Activated CD4-positive, alpha-beta T cell treated with anti-CD3 and anti-CD28 coated beads, Interleukin-2, Interleukin-4, amounts not matched to agents 100 ng/mL and 50 ng/mL, durations not matched to agents 16 hours and 8 hours (primary cell): ENCODE results near the gene HSD17B8.
A peak's percentile ranks its signal among the peaks of the same experiment; 100 is the strongest.
"Not testable (repeated sequence)": the region's sequence is repeated elsewhere in the genome, so short reads cannot be mapped to it uniquely, and the experiment has no call there.

Experiments used
- DNase-seq: peaks from one replicate; pipeline ENCODE4 v3.0.0-alpha.2; 2020; ENCODE audit warnings: low spot score

Gene HSD17B8

GRCh38 chr6:33206027-33206863 is 1.8 kb downstream of the HSD17B8 start:
- DNase-seq = no peak

- no peak for DNase-seq
Measured at GRCh38 chr6:33206864-33207551, 2.6 kb downstream of the HSD17B8 start.

GRCh38 chr6:33207552-33208090 is 3.2 kb downstream of the HSD17B8 start:
- no peak for DNase-seq

- peak; percentile 82 for DNase-seq
Measured at GRCh38 chr6:33208091-33208967, 3.9 kb downstream of the HSD17B8 start, which contains the start of gene RING1. TSS of gene RING1 (plus strand) at chr6:33208500. CDS start at chr6:33208823, 323 bp downstream.

GRCh38 chr6:33209856-33210255 is 5.4 kb downstream of the HSD17B8 start:
- DNase-seq = no peak

- DNase-seq = no peak
Measured at GRCh38 chr6:33211136-33211535, 6.7 kb downstream of the HSD17B8 start.

GRCh38 chr6:33211666-33212422 is 7.4 kb downstream of the HSD17B8 start:
- no peak for DNase-seq

GRCh38 chr6:33212857-33213165 is 8.4 kb downstream of the HSD17B8 start:
- no peak for DNase-seq

GRCh38 chr6:33213166-33213988 is 8.9 kb downstream of the HSD17B8 start:
- no peak for DNase-seq

- DNase-seq = no peak
Measured at GRCh38 chr6:33213989-33214335, 9.5 kb downstream of the HSD17B8 start.

GRCh38 chr6:33215271-33216116 is 11.0 kb downstream of the HSD17B8 start:
- no peak for DNase-seq

- DNase-seq = no peak
Measured at GRCh38 chr6:33216117-33216649, 11.7 kb downstream of the HSD17B8 start.

- no peak for DNase-seq
Measured at GRCh38 chr6:33217246-33217645, 12.8 kb downstream of the HSD17B8 start.

- DNase-seq = no peak
Measured at GRCh38 chr6:33217681-33218080, 13.2 kb downstream of the HSD17B8 start.

- DNase-seq = not testable (repeated sequence)
Measured at GRCh38 chr6:33226503-33227120, 22.2 kb downstream of the HSD17B8 start.

- no peak for DNase-seq
Measured at GRCh38 chr6:33235221-33235634, 30.8 kb downstream of the HSD17B8 start.

GRCh38 chr6:33236328-33236727 is 31.9 kb downstream of the HSD17B8 start:
- no peak for DNase-seq

- DNase-seq = no peak
Measured at GRCh38 chr6:33236852-33237251, 32.4 kb downstream of the HSD17B8 start.

GRCh38 chr6:33237741-33238140 is 33.3 kb downstream of the HSD17B8 start:
- DNase-seq = no peak
